ENCODE data around the gene PLA2G4E. TPM values are rescaled to one million over a fixed set of nuclear protein-coding genes. Genes with fewer than 3 reads are reported as not detected.

PLA2G4E gene
- total and polyA plus RNA-seq, 9 donors = 0.02 to 0.11 TPM; not detected in 7

GRCh38 chr15:41948490-41948889, 72.4 kb downstream of the PLA2G4E start:
- Histone ChIP-seq H3K4me1 (ENCODE audit: insufficient read depth) (peaks cover 14% of the 10 kb centered on the region), H3K27me3 (no peaks in the 10 kb centered on the region), H3K27ac (peak overlapping the region in 1 of 2 donors; percentile 4), H3K9me3 (no peaks in the 10 kb centered on the region), H3K4me3 (no peak overlapping the region), H3K36me3 (no peaks in the 10 kb centered on the region)
- intact Hi-C loops (cut with DNase I) = no loop called here
- TF ChIP-seq CTCF (IDR thresholded peaks at IDR 0.05) = no peak
- no peak for TF ChIP-seq POLR2A (IDR thresholded peaks at IDR 0.05)
- TF ChIP-seq EP300 (IDR thresholded peaks at IDR 0.05) = no peak
- peak in 2 of 5 donors; percentile 54 to 68 for DNase-seq
- 21 to 27% (median 25%) methylated on average over 3 of the region's 3 CpGs for WGBS, 3 donors

GRCh38 chr15:41946970-41947369, 73.9 kb downstream of the PLA2G4E start:
- Histone ChIP-seq H3K4me1 (ENCODE audit: insufficient read depth) (peaks cover 14% of the 10 kb centered on the region), H3K36me3 (no peaks in the 10 kb centered on the region), H3K4me3 (no peak overlapping the region), H3K27ac (no peak overlapping the region), H3K9me3 (no peaks in the 10 kb centered on the region), H3K27me3 (no peaks in the 10 kb centered on the region)
- no peak for DNase-seq
- TF ChIP-seq CTCF (IDR thresholded peaks at IDR 0.05) (no peak), POLR2A (IDR thresholded peaks at IDR 0.05) (no peak), EP300 (IDR thresholded peaks at IDR 0.05) (no peak)
- WGBS, 3 donors = 83 to 89% (median 85%) methylated on average over 2 of the region's 2 CpGs
- intact Hi-C loops (cut with DNase I) = no loop called here

DNA sequence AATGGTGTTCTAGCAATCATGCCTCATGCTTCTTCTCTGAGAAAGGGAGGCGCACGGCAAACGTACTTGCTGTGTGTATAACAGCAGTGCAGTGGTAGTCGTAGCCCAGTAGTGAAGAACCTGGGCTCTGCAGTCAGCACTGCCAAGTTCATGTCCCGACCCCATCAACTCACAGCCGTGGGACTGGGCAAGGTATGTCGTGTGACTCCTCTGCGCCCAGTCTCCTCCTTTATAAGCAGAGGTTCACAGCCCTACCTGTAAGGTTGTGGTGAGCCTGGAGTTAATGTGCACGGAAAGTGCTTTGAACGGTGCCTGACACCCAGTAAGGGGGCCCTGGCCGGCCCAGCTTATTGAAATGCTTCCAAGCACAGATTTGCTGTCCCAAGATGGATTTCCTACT, 75.1 kb downstream of the PLA2G4E start:
- no peak for DNase-seq
- WGBS, 3 donors = 72 to 83% (median 79%) methylated on average over 11 of the region's 11 CpGs
- Histone ChIP-seq H3K27ac (no peak overlapping the region), H3K4me1 (ENCODE audit: insufficient read depth) (peaks cover 14% of the 10 kb centered on the region), H3K36me3 (no peaks in the 10 kb centered on the region), H3K4me3 (no peak overlapping the region), H3K27me3 (no peaks in the 10 kb centered on the region), H3K9me3 (no peaks in the 10 kb centered on the region)
- intact Hi-C loops (cut with DNase I) = no loop called here
- TF ChIP-seq CTCF (IDR thresholded peaks at IDR 0.05) = no peak
- no peak for TF ChIP-seq EP300 (IDR thresholded peaks at IDR 0.05)
- TF ChIP-seq POLR2A (IDR thresholded peaks at IDR 0.05) = no peak

GRCh38 chr15:41945221-41945620, 75.6 kb downstream of the PLA2G4E start:
- TF ChIP-seq POLR2A (IDR thresholded peaks at IDR 0.05) (no peak), EP300 (IDR thresholded peaks at IDR 0.05) (no peak), CTCF (IDR thresholded peaks at IDR 0.05) (no peak)
- no peak for DNase-seq
- Histone ChIP-seq H3K27me3 (no peaks in the 10 kb centered on the region), H3K27ac (no peak overlapping the region), H3K4me3 (no peak overlapping the region), H3K9me3 (no peaks in the 10 kb centered on the region), H3K36me3 (no peaks in the 10 kb centered on the region), H3K4me1 (ENCODE audit: insufficient read depth) (peaks cover 11% of the 10 kb centered on the region)
- intact Hi-C loops (cut with DNase I) = no loop called here
- WGBS, 3 donors = 95 to 100% (median 96%) methylated on average over 6 of the region's 6 CpGs
